ENCODE data around the gene ZBTB38. TPM values are rescaled to one million over a fixed set of nuclear protein-coding genes. Genes with fewer than 3 reads are reported as not detected.

The ZBTB38 gene
- total and polyA plus RNA-seq, 2 of the 13 experiments (the other 11 are each of a cell fraction or from before 2014, with no cell fraction given): 26.8 to 51.7 TPM

DNA sequence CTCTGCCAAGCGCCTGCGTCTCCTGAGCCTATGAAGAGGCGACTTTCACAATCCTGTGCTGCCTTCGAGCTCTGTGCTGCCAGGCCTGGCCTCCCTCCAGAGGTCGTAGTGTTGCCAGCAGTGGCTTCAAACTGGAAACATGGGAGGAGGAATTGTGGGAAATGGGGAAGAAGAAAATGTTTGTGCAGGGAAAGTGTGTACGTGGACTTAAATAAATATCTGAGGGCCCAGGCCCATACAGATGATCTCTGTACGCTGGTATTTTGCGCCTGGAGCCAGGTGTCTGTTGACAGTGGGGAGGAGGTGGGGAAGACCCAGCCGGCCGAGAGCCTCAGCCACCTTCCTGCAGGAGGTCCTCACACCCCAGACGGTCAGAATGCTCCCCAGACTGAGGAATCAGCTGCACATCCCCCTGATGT lies 44.6 kb downstream of the ZBTB38 start (continued):
- TF ChIP-seq, protein P1, sequence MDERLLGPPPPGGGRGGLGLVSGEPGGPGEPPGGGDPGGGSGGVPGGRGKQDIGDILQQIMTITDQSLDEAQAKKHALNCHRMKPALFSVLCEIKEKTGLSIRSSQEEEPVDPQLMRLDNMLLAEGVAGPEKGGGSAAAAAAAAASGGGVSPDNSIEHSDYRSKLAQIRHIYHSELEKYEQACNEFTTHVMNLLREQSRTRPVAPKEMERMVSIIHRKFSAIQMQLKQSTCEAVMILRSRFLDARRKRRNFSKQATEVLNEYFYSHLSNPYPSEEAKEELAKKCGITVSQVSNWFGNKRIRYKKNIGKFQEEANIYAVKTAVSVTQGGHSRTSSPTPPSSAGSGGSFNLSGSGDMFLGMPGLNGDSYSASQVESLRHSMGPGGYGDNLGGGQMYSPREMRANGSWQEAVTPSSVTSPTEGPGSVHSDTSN (CRISPR knock-in tag; IDR thresholded peaks at IDR 0.05): no peak
- TF ChIP-seq ZNF709 (CRISPR knock-in tag; IDR thresholded peaks at IDR 0.05): 0 out of 2 replicates have a peak, but pooled peaks have one; percentile 33
- peak; percentile 76 for TF ChIP-seq KDM2A (CRISPR knock-in tag; IDR thresholded peaks at IDR 0.05; ENCODE audit: borderline replicate concordance, low read depth)
- no peak for TF ChIP-seq SP2 (CRISPR knock-in tag; IDR thresholded peaks at IDR 0.05)
- TF ChIP-seq, protein P2, sequence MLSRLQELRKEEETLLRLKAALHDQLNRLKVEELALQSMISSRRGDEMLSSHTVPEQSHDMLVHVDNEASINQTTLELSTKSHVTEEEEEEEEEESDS (CRISPR knock-in tag; IDR thresholded peaks at IDR 0.05; ENCODE audit: borderline replicate concordance): no peak
- peak; percentile 62 for TF ChIP-seq KMT2B (CRISPR knock-in tag; IDR thresholded peaks at IDR 0.05)
- no peak for TF ChIP-seq ZNF34 (CRISPR knock-in tag; IDR thresholded peaks at IDR 0.05; ENCODE audit: borderline replicate concordance)
- TF ChIP-seq EP300 (IDR thresholded peaks at IDR 0.05; ENCODE audit: low read depth in 2 of 2, low read length in 2 of 2): peak in 1 of 2 experiments; percentile 63; a peak in 2 of 4 replicates
- TF ChIP-seq EP300 (CRISPR knock-in tag; IDR thresholded peaks at IDR 0.05; ENCODE audit: borderline replicate concordance): 0 out of 2 replicates have a peak, but pooled peaks have one; percentile 36
- TF ChIP-seq ZNF883 (CRISPR knock-in tag; IDR thresholded peaks at IDR 0.05; ENCODE audit: not compliant biosample characterization): peak; percentile 29
- TF ChIP-seq, protein P3, sequence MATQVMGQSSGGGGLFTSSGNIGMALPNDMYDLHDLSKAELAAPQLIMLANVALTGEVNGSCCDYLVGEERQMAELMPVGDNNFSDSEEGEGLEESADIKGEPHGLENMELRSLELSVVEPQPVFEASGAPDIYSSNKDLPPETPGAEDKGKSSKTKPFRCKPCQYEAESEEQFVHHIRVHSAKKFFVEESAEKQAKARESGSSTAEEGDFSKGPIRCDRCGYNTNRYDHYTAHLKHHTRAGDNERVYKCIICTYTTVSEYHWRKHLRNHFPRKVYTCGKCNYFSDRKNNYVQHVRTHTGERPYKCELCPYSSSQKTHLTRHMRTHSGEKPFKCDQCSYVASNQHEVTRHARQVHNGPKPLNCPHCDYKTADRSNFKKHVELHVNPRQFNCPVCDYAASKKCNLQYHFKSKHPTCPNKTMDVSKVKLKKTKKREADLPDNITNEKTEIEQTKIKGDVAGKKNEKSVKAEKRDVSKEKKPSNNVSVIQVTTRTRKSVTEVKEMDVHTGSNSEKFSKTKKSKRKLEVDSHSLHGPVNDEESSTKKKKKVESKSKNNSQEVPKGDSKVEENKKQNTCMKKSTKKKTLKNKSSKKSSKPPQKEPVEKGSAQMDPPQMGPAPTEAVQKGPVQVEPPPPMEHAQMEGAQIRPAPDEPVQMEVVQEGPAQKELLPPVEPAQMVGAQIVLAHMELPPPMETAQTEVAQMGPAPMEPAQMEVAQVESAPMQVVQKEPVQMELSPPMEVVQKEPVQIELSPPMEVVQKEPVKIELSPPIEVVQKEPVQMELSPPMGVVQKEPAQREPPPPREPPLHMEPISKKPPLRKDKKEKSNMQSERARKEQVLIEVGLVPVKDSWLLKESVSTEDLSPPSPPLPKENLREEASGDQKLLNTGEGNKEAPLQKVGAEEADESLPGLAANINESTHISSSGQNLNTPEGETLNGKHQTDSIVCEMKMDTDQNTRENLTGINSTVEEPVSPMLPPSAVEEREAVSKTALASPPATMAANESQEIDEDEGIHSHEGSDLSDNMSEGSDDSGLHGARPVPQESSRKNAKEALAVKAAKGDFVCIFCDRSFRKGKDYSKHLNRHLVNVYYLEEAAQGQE (IDR thresholded peaks at IDR 0.05; ENCODE audit: borderline replicate concordance in 1 of 2, low read depth in 1 of 2, low read length in 2 of 2): peak in 1 of 2 experiments; percentile 59; a peak in 1 of 4 replicates
- TF ChIP-seq MAZ (IDR thresholded peaks at IDR 0.05; ENCODE audit: borderline replicate concordance, low read depth, low read length): no peak
- no peak for TF ChIP-seq MAZ (CRISPR knock-in tag; IDR thresholded peaks at IDR 0.05; ENCODE audit: low read depth)
- no peak for TF ChIP-seq EED (CRISPR knock-in tag; IDR thresholded peaks at IDR 0.05)
- no peak for TF ChIP-seq ZNF496 (CRISPR knock-in tag; IDR thresholded peaks at IDR 0.05; ENCODE audit: insufficient replicate concordance)
- TF ChIP-seq TEAD2 (CRISPR knock-in tag; IDR thresholded peaks at IDR 0.05): no peak
- no peak for TF ChIP-seq HOXA7 (CRISPR knock-in tag; IDR thresholded peaks at IDR 0.05)
- TF ChIP-seq, protein P4, sequence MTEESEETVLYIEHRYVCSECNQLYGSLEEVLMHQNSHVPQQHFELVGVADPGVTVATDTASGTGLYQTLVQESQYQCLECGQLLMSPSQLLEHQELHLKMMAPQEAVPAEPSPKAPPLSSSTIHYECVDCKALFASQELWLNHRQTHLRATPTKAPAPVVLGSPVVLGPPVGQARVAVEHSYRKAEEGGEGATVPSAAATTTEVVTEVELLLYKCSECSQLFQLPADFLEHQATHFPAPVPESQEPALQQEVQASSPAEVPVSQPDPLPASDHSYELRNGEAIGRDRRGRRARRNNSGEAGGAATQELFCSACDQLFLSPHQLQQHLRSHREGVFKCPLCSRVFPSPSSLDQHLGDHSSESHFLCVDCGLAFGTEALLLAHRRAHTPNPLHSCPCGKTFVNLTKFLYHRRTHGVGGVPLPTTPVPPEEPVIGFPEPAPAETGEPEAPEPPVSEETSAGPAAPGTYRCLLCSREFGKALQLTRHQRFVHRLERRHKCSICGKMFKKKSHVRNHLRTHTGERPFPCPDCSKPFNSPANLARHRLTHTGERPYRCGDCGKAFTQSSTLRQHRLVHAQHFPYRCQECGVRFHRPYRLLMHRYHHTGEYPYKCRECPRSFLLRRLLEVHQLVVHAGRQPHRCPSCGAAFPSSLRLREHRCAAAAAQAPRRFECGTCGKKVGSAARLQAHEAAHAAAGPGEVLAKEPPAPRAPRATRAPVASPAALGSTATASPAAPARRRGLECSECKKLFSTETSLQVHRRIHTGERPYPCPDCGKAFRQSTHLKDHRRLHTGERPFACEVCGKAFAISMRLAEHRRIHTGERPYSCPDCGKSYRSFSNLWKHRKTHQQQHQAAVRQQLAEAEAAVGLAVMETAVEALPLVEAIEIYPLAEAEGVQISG (CRISPR knock-in tag; IDR thresholded peaks at IDR 0.05): peak; percentile 72
- TF ChIP-seq, protein P5, sequence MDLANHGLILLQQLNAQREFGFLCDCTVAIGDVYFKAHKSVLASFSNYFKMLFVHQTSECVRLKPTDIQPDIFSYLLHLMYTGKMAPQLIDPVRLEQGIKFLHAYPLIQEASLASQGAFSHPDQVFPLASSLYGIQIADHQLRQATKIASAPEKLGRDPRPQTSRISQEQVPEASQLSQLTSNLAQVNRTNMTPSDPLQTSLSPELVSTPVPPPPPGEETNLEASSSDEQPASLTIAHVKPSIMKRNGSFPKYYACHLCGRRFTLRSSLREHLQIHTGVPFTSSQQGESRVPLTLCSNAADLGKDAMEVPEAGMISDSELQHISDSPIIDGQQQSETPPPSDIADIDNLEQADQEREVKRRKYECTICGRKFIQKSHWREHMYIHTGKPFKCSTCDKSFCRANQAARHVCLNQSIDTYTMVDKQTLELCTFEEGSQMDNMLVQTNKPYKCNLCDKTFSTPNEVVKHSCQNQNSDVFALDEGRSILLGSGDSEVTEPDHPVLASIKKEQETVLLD (CRISPR knock-in tag; IDR thresholded peaks at IDR 0.05; ENCODE audit: low read depth): no peak
- TF ChIP-seq NKX3-1 (CRISPR knock-in tag; IDR thresholded peaks at IDR 0.05): no peak
- TF ChIP-seq, protein P6, sequence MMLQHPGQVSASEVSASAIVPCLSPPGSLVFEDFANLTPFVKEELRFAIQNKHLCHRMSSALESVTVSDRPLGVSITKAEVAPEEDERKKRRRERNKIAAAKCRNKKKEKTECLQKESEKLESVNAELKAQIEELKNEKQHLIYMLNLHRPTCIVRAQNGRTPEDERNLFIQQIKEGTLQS (CRISPR knock-in tag; IDR thresholded peaks at IDR 0.05): peak; percentile 26; the same call in 1 of the 2 replicates

Measured in HepG2 (cell line).